H54 (cell line): ENCODE data around the gene SLC35F6.
A peak's percentile ranks its signal among the peaks of the same experiment; 100 is the strongest.

Source experiments
- DNase-seq: peaks from one replicate; pipeline ENCODE4 v3.0.0; 2011; ENCODE audit warnings: low spot score, mixed read lengths; ENCODE audit not compliant: insufficient read length
- FAIRE-seq: peaks from 3 replicates; lab custom pipeline; 2011; peaks lifted over from hg19 to GRCh38; lab: Jason Lieb, UNC
- POLR2A ChIP-seq: IDR thresholded peaks from 2 replicates; pipeline ENCODE4 v1.6.1; 2011; ENCODE audit warnings: low read depth, mild to moderate bottlenecking, low read length

The SLC35F6 gene, protein sequence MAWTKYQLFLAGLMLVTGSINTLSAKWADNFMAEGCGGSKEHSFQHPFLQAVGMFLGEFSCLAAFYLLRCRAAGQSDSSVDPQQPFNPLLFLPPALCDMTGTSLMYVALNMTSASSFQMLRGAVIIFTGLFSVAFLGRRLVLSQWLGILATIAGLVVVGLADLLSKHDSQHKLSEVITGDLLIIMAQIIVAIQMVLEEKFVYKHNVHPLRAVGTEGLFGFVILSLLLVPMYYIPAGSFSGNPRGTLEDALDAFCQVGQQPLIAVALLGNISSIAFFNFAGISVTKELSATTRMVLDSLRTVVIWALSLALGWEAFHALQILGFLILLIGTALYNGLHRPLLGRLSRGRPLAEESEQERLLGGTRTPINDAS

DNA sequence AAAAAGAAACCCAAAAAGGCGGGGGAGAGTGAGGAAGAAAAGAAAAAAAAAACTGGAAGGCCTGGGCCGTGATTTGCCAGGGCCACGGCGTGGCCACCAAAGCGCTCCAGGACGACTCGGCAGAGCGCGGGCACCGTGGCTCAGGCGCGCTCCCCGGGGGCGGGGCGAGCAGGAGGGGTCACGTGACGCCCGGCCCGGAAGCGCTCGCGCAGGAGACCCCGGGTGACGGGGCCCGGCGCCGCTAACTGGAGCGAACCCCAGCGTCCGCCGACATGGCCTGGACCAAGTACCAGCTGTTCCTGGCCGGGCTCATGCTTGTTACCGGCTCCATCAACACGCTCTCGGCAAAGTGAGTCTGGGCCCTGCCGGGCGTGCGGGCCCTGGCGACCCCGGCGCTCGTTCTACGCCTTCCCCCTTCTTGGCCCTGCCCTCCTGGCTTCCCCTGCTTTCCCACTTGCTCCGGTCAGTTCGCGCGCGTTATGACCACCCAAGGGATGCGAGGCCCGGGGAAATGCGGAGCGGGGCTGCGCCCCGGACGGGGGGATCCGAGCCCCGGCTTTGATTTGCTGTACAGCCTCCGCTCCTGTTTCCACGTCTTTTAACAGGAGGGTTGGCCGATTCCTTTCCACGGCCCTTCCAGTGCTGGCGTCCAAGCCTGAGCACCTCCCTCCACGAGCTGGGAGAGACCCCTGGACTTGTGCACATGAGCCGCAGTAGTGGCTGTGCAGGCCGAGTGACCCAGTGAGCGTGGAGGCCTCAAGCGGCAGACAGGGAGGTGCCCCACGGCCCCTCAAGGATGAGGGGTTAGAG lies at the start of gene SLC35F6:
TSS of gene SLC35F6 (plus strand) at position 207 of the 810 bp plus-strand sequence. CDS start at position 273, 66 bp downstream.
- FAIRE-seq (no peak), DNase-seq (peak; percentile 77)
- peak; percentile 79 for TF ChIP-seq POLR2A

DNA sequence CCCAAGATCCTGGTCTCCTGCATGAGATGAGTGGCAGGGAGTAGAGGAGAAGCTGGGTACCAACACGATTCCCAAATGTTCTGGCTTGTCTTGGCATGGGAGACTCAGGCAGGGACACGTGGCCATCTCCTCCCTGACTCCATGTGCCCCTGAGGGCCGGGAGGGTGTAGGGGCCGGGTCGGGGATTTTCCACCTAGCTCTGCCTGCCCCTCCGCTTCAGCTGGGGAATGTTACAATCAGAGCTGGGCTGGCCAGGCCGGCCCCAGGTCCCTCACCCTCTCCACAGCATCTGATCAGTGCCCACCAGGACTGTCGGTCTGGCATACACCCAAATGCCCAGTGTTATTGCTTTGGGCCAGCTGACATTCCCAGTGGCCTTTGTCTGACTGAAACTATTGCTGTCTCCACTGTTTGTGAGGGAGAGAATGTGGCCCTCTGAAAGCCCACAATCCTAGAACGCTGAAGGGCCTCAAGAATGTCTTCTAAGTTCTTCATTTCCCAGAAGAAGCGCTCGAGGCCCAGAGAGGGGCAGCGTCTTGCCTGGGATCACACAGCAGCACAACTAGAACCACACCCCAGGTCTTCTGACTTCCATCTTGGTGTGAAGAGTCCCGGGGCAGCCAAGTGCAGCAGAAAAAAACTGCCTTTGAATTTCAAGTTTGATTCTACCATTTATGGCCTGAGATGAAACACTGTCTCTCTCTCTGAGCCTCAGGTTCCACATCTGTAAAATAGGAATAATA lies 48.4 kb upstream of the SLC35F6 start:
- DNase-seq (no peak), FAIRE-seq (no peak)
- no peak for TF ChIP-seq POLR2A

DNA sequence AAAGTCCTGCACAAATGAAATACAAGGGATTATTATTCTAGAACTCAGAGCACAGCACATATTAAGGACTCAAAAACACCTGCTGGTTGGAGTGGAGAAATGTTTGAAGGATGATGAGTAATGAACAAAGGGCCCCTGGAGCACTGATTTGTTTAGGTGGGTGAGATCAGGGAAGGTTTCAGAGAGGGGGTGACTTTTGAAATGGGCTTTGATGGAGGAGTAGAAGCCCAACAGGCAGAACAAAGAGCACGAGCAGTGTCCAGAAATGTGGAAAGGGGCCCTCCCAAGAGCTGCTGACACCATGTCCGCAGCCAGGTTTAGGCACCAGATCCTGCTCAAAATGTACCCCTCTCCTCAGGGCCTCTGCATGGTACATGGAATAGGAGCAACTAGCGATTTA lies 47.7 kb upstream of the SLC35F6 start:
- no peak for DNase-seq
- no peak for FAIRE-seq
- no peak for TF ChIP-seq POLR2A

DNA sequence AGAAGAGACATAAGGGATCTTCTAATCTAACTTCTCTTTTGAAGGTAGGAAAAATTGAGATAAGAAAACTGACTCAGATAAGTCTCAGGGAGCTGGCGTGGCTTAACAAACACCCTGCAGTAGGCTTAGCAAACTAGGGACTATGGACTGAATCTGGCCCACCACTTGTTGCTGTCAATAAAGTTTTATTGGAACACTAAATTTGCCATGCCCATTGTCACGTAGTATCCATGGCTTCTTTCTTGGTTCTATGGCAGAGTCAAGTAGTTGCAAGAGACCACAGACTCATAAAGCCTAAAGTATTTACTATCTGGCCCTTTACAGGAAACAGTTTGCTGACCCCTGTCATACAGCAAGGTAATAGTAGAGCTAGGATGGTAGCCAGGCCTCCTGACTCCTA lies 47.3 kb upstream of the SLC35F6 start:
- DNase-seq, result no peak
- no peak for FAIRE-seq
- no peak for TF ChIP-seq POLR2A

DNA sequence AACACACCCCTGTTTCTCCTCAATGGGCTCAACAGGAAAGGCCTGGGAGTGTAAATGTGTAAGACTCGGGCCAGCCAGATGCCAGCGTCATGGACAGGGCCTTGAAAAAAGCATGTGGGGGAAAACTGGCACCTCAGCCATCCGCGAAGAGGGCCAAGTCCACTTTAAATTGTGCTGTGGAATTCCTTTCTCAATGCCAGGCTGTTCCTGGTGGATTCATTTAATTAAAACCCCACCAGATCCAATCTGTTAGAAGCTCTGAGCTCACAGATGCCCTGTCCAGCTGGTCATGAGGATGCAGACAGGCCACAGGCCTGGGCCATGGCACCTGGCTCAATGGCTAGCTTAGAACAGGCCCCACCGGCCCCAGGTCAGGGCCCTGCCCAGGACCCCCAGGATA lies 46.7 kb upstream of the SLC35F6 start:
- no peak for DNase-seq
- TF ChIP-seq POLR2A, result no peak
- FAIRE-seq, result no peak

DNA sequence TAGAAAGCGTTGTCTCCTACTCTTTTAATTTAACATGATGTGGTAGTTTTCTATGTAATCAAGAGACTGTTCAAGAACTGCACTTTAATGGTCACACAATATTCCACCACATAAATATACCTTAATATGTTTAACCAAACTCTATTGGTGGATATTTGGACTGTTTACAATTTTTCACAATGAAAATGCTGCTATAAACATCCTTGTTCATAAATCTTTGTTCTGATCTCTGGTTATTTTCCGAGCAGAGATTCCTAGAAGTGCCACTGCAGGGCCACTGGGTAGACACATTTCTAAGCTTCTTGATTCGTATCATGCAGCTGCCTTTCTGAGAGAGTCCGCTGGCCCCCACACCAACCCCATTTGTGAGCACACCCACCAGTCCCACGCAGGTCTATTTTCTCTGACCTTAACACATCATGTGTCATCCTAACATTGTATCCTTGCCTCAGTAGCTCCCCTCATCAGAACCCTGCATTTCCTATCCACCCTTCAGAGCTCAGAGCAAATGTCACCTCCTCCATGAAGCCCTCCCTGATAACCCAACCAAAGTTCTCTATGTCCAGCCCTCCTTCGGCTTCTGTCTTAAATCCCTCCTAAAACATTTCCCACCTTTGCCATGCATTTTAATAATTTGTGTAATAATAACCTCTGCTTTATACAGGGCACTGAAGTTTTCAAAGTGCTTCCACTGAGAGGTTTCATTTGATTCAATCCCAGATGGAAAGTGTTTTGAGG lies 45.0 kb upstream of the SLC35F6 start:
- no peak for TF ChIP-seq POLR2A
- DNase-seq (no peak), FAIRE-seq (no peak)

DNA sequence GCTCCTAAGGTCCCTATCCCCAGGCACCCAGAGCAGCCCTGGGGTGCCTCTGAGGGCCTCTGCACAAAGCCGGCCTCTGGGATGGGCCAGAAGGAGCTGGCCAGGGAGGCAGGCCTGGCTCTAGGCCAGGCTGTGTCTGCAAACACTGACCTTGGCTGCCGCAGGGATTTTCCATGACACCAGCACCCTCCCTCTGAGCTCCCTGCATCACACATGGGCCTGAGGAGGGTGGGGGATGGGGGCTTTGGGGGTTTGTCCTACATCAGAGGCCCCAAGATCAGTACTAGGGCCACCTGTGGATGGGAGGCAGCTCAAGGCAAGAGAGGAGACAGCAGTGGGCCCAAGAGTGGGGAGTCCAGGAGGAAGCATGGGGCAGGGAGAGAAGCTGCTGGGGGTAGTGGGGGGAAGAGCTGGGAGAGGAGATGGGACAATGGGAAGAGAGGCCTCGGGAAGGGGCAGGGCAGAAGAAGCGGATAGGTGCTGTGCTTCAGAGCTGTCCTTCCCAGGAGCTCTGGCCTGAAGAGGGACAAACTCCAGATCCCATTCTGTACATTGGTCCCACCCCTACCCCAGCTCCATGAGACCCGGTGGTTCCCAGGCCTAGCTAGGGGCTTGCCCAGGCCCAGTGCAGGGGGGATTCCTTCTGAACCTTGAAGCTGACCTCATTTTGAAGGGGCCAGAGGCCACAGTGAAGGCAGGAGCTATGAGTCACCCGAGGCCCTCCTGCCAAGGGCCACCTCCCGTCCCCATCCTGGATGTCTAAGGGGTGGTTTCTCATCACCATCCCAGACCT lies 43.6 kb upstream of the SLC35F6 start:
- FAIRE-seq (no peak), DNase-seq (peak; percentile 75)
- TF ChIP-seq POLR2A, result no peak

DNA sequence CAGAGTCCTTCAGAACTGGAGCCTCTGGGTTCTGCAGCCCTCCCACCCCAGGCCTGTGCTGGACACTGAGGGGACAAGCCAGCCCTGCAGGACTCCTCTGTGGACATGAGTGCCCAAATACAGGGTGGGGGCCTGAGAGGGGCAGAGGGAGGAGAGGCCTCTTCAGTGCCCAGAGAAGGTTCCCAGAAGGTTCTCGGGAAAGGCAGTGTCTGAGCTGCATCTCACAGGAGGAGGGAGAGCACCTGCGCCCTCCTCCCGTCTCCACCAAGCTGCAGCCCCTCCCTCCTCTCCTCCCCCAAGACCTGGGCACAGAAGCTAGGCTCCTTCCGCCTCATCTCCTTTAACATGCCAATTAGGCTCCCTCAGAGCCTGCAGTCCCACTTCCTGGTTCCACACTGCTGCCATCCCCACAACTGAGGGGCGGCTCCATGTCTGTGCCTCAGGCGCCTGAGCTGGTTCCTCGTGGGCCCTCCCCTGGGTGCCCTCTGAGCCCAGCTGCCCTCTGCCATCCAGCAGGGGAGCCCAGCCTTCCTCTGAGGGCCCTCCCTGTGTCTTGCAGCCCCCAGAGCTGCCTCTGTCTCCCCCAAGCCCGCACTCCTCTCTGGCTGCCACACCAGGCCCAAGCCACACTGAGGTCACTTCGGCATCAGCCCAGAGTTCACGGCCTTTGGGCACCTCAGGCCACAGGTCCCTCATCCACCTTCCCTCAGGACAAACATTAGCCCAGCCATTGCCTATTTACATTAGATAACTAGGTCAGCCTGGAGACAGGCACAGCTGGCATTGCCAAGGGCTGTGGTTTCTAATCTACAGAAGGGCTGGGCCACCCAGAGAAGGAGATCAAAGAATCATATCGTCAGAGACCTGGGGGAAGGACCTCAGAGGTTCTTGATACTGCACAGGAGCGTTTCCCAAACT lies 42.7 kb upstream of the SLC35F6 start:
- TF ChIP-seq POLR2A, result no peak
- FAIRE-seq, result no peak

DNA sequence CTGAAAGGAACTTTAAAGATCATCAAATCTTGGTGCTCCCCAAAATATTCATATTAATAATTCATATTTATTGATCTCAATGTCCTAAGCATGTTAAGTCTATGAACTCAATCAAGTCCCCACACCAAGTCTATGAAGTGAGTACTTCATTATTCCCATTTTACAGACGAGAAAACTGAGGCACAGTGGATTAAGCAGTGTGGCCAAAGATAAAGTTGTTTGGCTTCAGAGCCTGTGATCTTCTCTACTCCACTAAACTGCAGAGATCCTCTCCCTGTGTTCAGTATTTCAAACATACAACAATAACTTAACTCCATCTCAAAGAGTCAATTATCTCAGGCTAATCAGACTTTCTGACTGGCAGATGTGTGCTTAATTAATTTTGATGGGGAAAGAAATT lies 41.8 kb upstream of the SLC35F6 start:
- no peak for FAIRE-seq
- TF ChIP-seq POLR2A, result no peak

More for the DNA sequence above, 42.7 kb upstream of the SLC35F6 start:
- DNase-seq, result no peak

DNA sequence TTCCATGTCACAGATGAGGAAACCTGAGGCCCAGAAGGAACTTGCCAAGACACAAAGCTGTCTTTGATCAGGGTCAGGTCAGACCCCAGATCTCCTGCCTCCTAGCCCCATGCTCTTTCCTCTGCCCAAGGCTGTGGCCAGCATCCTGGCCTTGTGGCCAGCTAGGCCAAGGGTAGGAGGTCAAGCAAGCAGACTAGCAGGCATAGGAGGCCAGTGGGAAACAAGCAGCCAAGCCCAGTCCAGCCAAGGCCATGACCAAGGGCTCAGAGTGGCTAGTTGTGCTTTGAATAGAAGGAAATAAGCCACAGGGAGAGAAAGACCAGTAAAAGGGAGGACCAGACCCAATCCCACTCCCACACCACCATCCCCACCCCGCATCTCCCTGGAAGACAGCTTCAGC lies 41.2 kb upstream of the SLC35F6 start:
- no peak for TF ChIP-seq POLR2A

More for the DNA sequence above, 41.8 kb upstream of the SLC35F6 start:
- DNase-seq, result no peak

DNA sequence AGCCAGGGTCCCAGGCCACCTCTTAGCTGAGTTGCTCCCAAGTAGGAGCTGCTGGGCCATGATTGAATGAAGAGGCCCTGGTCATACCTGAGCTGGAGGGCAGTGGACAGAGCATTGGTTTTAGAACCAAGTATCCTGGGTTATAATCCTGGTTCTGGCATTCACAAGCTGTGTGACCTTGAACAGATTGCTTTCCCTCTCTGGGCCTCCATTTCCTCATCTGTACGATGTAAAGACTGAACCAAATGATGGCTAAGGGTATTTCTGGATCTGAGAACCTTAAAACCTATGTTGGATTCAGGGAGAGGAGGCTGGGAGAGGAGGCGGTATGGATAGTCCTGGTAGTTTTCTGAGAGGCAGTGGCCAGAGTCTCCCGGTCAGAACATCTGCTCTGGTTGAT lies 40.6 kb upstream of the SLC35F6 start:
- no peak for TF ChIP-seq POLR2A
- DNase-seq (no peak), FAIRE-seq (no peak)

More for the DNA sequence above, 41.2 kb upstream of the SLC35F6 start:
- DNase-seq (no peak), FAIRE-seq (no peak)

DNA sequence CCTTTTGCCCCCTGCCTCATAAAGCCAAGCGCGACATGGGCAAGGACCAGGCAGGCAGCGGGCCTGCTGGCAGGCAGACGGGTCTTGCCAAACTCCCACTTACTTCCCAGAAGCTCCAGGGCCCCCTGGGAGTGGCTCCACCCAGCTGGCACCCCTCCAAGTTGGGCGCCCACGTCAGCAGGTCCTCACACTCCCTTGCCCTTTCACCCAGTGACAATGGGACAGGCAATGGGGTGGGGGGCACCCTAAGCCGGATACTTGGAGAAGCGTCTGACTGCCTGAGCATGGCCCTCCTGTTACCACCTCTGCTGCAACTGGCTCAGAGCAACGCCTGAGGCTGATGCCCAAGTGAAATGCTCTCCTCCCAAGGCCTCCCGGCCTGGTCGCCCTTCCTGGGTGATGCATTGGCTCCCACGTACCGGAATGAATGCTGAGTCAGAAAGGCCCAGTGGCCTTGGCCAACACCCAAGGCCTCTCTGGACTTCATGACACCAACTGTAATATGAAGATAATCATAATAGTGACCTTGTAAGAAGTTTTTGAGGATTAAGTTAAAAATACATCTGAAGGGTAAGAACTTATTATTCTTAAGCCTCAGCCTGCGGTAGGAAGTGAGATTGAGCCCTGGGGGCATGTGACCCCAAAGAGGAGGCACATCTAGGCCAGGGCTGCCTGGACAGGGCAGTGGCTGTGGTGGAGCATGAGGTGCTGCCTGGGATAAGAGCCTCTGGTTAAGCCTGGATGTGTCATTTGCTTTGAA lies 39.9 kb upstream of the SLC35F6 start:
- TF ChIP-seq POLR2A, result peak; percentile 6; the same call in 1 of the 2 replicates
- DNase-seq, result peak; percentile 96
- peak; percentile 81 for FAIRE-seq
